ENCODE data around the gene SHISAL1.

DNA sequence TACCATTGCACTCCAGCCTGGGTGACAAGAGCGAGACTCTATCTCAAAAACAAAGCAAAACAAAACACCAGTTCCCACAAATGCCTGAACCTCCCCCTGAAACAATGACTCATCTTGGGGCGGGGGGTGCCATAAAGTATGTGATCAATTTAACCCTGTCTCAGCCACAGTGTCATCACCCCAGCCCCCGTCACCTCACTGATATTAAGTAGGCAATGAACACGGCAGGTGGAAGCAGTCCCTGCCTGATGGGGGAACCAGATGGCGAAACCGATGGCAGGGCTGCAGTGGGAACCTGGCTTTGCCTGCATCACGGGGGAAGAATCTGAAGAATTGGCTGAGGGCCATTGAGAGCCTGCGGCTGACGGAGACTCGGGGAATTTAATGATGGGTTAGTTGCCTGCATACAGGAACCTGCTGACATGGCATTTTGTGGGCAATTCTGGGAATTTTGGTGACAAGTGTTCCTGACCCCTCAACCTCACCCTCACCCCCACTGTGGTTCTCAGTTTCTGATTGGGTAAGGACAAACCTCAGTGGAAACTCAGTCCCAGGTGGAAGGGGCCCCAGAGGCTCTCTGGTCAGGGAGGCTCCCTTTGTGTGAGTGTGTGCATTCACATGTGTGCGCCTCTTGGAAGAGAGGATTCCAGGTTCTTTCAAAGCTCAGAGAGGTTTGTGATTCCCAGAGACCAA, 39.1 kb upstream of the SHISAL1 start:
- no peak for TF ChIP-seq EZH2 (IDR thresholded peaks at IDR 0.05; ENCODE audit: borderline replicate concordance, low read depth, low read length, severe bottlenecking)
- no peak for TF ChIP-seq POLR2A (IDR thresholded peaks at IDR 0.05; ENCODE audit: low read depth, low read length)
- TF ChIP-seq CTCF (IDR thresholded peaks at IDR 0.05; ENCODE audit: extremely low read depth in 1 of 2, insufficient read depth in 1 of 2, low read depth in 1 of 2, low read length in 2 of 2): no peak
